HCT116 (cell line): Measurements from ENCODE around the gene EHD1.

Experiments
- CTCF ChIP-seq, 3 experiments: fragments of 200-600 bp in 1 of 3; sonication (generic) in 1 of 3; IDR thresholded peaks in 2 of 3; conservative IDR thresholded peaks in 1 of 3; 2 replicates each; pipeline ENCODE4 v1.5.1; 2012 to 2017; ENCODE audit warnings: low read depth in 2 of 3, low read length in 2 of 3, antibody characterized with exemption in 1 of 3, borderline replicate concordance in 1 of 3, control low read depth in 1 of 3, mild to moderate bottlenecking in 1 of 3, mixed read lengths in 1 of 3, mixed run types in 1 of 3, moderate library complexity in 1 of 3; ENCODE audit not compliant: insufficient read depth in 1 of 3
- EZH2phosphoT487 ChIP-seq: fragments of 200-600 bp; IDR thresholded peaks from 2 replicates; pipeline ENCODE4 v1.6.1; 2018; ENCODE audit warnings: antibody characterized with exemption, borderline replicate concordance
- FOSL1 ChIP-seq: IDR thresholded peaks from 2 replicates; pipeline ENCODE4 v1.6.1; 2012; ENCODE audit warnings: low read depth
- JUND ChIP-seq: IDR thresholded peaks from 2 replicates; pipeline ENCODE4 v1.6.1; 2012
- MAX ChIP-seq: IDR thresholded peaks from 2 replicates; pipeline ENCODE4 v1.6.1; 2012
- POLR2A ChIP-seq: IDR thresholded peaks from 2 replicates; pipeline ENCODE4 v1.7.0; 2011; ENCODE audit warnings: borderline replicate concordance; ENCODE audit not compliant: insufficient read depth, insufficient read length; ENCODE audit errors: extremely low read depth
- POLR2AphosphoS5 ChIP-seq: IDR thresholded peaks from 2 replicates; pipeline ENCODE4 v1.6.1; 2011; ENCODE audit warnings: mild to moderate bottlenecking, low read depth, low read length, moderate library complexity
- REST ChIP-seq: IDR thresholded peaks from 2 replicates; pipeline ENCODE4 v1.6.1; 2012; ENCODE audit warnings: low read depth
- SP1 ChIP-seq: IDR thresholded peaks from 2 replicates; pipeline ENCODE4 v1.6.1; 2012; ENCODE audit warnings: low read depth
- SRF ChIP-seq: IDR thresholded peaks from 2 replicates; pipeline ENCODE4 v1.6.1; 2012; ENCODE audit warnings: low read depth
- YY1 ChIP-seq: IDR thresholded peaks from 2 replicates; pipeline ENCODE4 v1.6.1; 2011; ENCODE audit warnings: low read length, low read depth, moderate library complexity, mild to moderate bottlenecking; ENCODE audit not compliant: insufficient replicate concordance; ENCODE audit errors: extremely low read depth

- TF ChIP-seq REST (no peak), FOSL1 (no peak), POLR2A (no peak), SRF (no peak), JUND (no peak), YY1 (no peak), POLR2AphosphoS5 (no peak), CTCF (IDR thresholded peaks at IDR 0.05 in 2 of 3, conservative IDR thresholded peaks at IDR 0.05 in 1 of 3; ENCODE audit: borderline replicate concordance in 1 of 3, insufficient read depth in 1 of 3, low read depth in 2 of 3, low read length in 2 of 3) (no peak), MAX (no peak), EZH2phosphoT487 (no peak), SP1 (no peak)
Observed at GRCh38 chr11:64925536-64926436, 47.4 kb upstream of the EHD1 start.
